ENCODE results near the gene NELFE. TPM values are rescaled to one million over a fixed set of nuclear protein-coding genes. Genes with fewer than 3 reads are reported as not detected.

Gene NELFE
- total and polyA plus RNA-seq, 2 experiments from 2014 or later, result 62.9 to 108 TPM

- no peak within 1 kb of the TSS for H3K4me2 ChIP-seq (ENCODE audit: unreplicated experiment)
- no peaks in the 10 kb centered on the region for H3K79me2 ChIP-seq (ENCODE audit: insufficient read depth)
- H3K4me3 ChIP-seq, result peak within 1 kb of the TSS; percentile 33
- H2AFZ ChIP-seq, result peak within 1 kb of the TSS; percentile 82
- H3K9ac ChIP-seq, result 0 out of 2 replicates have a peak within 1 kb of the TSS, but pooled peaks have one; percentile 0
- no peak within 1 kb of the TSS for H3K27ac ChIP-seq
- H3K9me2 ChIP-seq (ENCODE audit: insufficient read depth), result no peaks in the 10 kb centered on the region
- TF ChIP-seq EZH2 (IDR thresholded peaks at IDR 0.05; ENCODE audit: insufficient read depth, poor library complexity, severe bottlenecking), result no peak
- no peak for TF ChIP-seq EZH2phosphoT487 (IDR thresholded peaks at IDR 0.05; ENCODE audit: insufficient read depth, low read depth)
- no peaks in the 10 kb centered on the region for H3F3A ChIP-seq (ENCODE audit: insufficient read depth)
- H4K20me1 ChIP-seq (ENCODE audit: insufficient read depth), result no peaks in the 10 kb centered on the region
- H3K4me1 ChIP-seq (ENCODE audit: insufficient read depth), result no peaks in the 10 kb centered on the region
- H3K27me3 ChIP-seq (replicated peaks; ENCODE audit: insufficient read depth), result no peaks in the 10 kb centered on the region
- no peak for DNase-seq
- in situ Hi-C loops (cut with MboI), result no loop called here
- WGBS, 2 experiments (ENCODE audit: low coverage in 1 of 2, low lambda C conversion rate in 2 of 2, missing lambda C conversion rate in 2 of 2), result 34 to 45% methylated on average over 11 of the region's 11 CpGs
- no peaks in the 10 kb centered on the region for H3K36me3 ChIP-seq (ENCODE audit: low read depth)
- H3K9me3 ChIP-seq (ENCODE audit: low read depth), result no peaks in the 10 kb centered on the region
Observed at GRCh38 chr6:31927242-31927862, 31.4 kb downstream of the NELFE start, which contains the start of gene C2. TSS of gene C2 (plus strand) at chr6:31927717. CDS start at chr6:31927753, 36 bp downstream.

- 16 to 18% methylated on average over 5 of the region's 5 CpGs for WGBS, 2 experiments (ENCODE audit: low coverage in 1 of 2, low lambda C conversion rate in 2 of 2, missing lambda C conversion rate in 2 of 2)
- no peaks in the 10 kb centered on the region for H3F3A ChIP-seq (ENCODE audit: insufficient read depth)
- no peaks in the 10 kb centered on the region for H3K4me1 ChIP-seq (ENCODE audit: insufficient read depth)
- DNase-seq, result no peak
- no peaks in the 10 kb centered on the region for H3K9me2 ChIP-seq (ENCODE audit: insufficient read depth)
- H3K4me2 ChIP-seq (ENCODE audit: unreplicated experiment), result no peak overlapping the region
- no peak overlapping the region for H3K9ac ChIP-seq
- no peak for TF ChIP-seq EZH2 (IDR thresholded peaks at IDR 0.05; ENCODE audit: insufficient read depth, poor library complexity, severe bottlenecking)
- TF ChIP-seq EZH2phosphoT487 (IDR thresholded peaks at IDR 0.05; ENCODE audit: insufficient read depth, low read depth), result no peak
- no peak overlapping the region for H3K27ac ChIP-seq
- no peaks in the 10 kb centered on the region for H3K36me3 ChIP-seq (ENCODE audit: low read depth)
- no peak overlapping the region for H2AFZ ChIP-seq
- H3K27me3 ChIP-seq (replicated peaks; ENCODE audit: insufficient read depth), result no peaks in the 10 kb centered on the region
- no peaks in the 10 kb centered on the region for H3K9me3 ChIP-seq (ENCODE audit: low read depth)
- H3K79me2 ChIP-seq (ENCODE audit: insufficient read depth), result no peaks in the 10 kb centered on the region
- in situ Hi-C loops (cut with MboI), result no loop called here
- H3K4me3 ChIP-seq, result no peak overlapping the region
- H4K20me1 ChIP-seq (ENCODE audit: insufficient read depth), result no peaks in the 10 kb centered on the region
Observed at GRCh38 chr6:31922942-31923341, 35.8 kb downstream of the NELFE start.

GRCh38 chr6:31920811-31921210 is 38.0 kb downstream of the NELFE start:
- H2AFZ ChIP-seq, result no peak overlapping the region
- H3K9me2 ChIP-seq (ENCODE audit: insufficient read depth), result no peaks in the 10 kb centered on the region
- H3K27ac ChIP-seq, result no peak overlapping the region
- H3K27me3 ChIP-seq (replicated peaks; ENCODE audit: insufficient read depth), result no peaks in the 10 kb centered on the region
- no peaks in the 10 kb centered on the region for H3K9me3 ChIP-seq (ENCODE audit: low read depth)
- H3K79me2 ChIP-seq (ENCODE audit: insufficient read depth), result no peaks in the 10 kb centered on the region
- H3K9ac ChIP-seq, result no peak overlapping the region
- WGBS, 2 experiments (ENCODE audit: low coverage in 1 of 2, low lambda C conversion rate in 2 of 2, missing lambda C conversion rate in 2 of 2), result 62 to 72% methylated on average over 2 of the region's 2 CpGs
- TF ChIP-seq EZH2 (IDR thresholded peaks at IDR 0.05; ENCODE audit: insufficient read depth, poor library complexity, severe bottlenecking) (no peak), EZH2phosphoT487 (IDR thresholded peaks at IDR 0.05; ENCODE audit: insufficient read depth, low read depth) (no peak)
- no peak overlapping the region for H3K4me2 ChIP-seq (ENCODE audit: unreplicated experiment)
- no peaks in the 10 kb centered on the region for H3K4me1 ChIP-seq (ENCODE audit: insufficient read depth)
- no peak overlapping the region for H3K4me3 ChIP-seq
- H4K20me1 ChIP-seq (ENCODE audit: insufficient read depth), result no peaks in the 10 kb centered on the region
- H3F3A ChIP-seq (ENCODE audit: insufficient read depth), result no peaks in the 10 kb centered on the region
- no peak for DNase-seq
- in situ Hi-C loops (cut with MboI), result no loop called here
- H3K36me3 ChIP-seq (ENCODE audit: low read depth), result no peaks in the 10 kb centered on the region

GRCh38 chr6:31919624-31920303 is 39.0 kb downstream of the NELFE start:
- no peak for TF ChIP-seq EZH2phosphoT487 (IDR thresholded peaks at IDR 0.05; ENCODE audit: insufficient read depth, low read depth)
- TF ChIP-seq EZH2 (IDR thresholded peaks at IDR 0.05; ENCODE audit: insufficient read depth, poor library complexity, severe bottlenecking), result no peak
- Histone ChIP-seq H3K27me3 (replicated peaks; ENCODE audit: insufficient read depth) (no peaks in the 10 kb centered on the region), H2AFZ (no peak overlapping the region), H4K20me1 (ENCODE audit: insufficient read depth) (no peaks in the 10 kb centered on the region), H3K36me3 (ENCODE audit: low read depth) (no peaks in the 10 kb centered on the region), H3K79me2 (ENCODE audit: insufficient read depth) (no peaks in the 10 kb centered on the region), H3K9me2 (ENCODE audit: insufficient read depth) (no peaks in the 10 kb centered on the region), H3K9ac (no peak overlapping the region), H3K4me3 (no peak overlapping the region), H3K9me3 (ENCODE audit: low read depth) (no peaks in the 10 kb centered on the region), H3F3A (ENCODE audit: insufficient read depth) (no peaks in the 10 kb centered on the region), H3K4me2 (ENCODE audit: unreplicated experiment) (no peak overlapping the region), H3K27ac (no peak overlapping the region), H3K4me1 (ENCODE audit: insufficient read depth) (no peaks in the 10 kb centered on the region)
- 81 to 88% methylated on average over 6 of the region's 6 CpGs for whole genome bisulfite sequencing, 2 experiments (ENCODE audit: low coverage in 1 of 2, low lambda C conversion rate in 2 of 2, missing lambda C conversion rate in 2 of 2)
- in situ Hi-C loops (cut with MboI), result no loop called here
- no peak for DNase-seq

Measured in GM23248 (cell line).